Measurements from ENCODE around the gene NDUFAF4.
"Not testable (repeated sequence)": the region's sequence is repeated elsewhere in the genome, so short reads cannot be mapped to it uniquely, and the experiment has no call there.

NDUFAF4 gene

DNA sequence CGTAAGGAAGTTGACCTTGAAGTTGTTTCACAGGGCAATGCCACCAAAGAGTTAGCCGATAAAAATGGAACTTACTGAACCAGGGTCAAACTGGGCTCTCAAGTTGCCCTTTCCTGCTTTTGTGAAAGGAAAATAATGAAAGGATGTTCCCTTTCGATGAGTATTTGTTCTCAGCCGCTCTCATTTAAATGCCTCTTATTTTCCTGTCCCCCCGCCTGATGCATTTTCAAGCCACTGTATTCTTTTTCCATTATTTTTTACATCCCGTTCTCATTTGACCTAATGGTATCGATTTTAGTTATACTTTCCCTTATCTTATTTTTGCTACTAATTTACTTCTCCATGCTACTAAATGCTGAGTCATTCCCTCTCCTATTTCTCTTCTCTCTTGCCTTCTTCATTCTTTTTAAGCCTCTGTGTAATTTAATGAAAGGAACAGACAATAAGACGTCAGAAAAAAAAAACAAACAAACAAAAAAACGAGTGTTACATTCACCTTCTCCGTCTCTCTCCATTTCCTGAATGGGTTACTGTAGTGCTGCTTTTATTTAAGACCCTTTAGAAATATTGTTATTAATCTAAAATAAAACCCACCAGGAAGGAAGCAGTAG, 655 bp upstream of the NDUFAF4 start:
- DNase-seq, result no peak

DNA sequence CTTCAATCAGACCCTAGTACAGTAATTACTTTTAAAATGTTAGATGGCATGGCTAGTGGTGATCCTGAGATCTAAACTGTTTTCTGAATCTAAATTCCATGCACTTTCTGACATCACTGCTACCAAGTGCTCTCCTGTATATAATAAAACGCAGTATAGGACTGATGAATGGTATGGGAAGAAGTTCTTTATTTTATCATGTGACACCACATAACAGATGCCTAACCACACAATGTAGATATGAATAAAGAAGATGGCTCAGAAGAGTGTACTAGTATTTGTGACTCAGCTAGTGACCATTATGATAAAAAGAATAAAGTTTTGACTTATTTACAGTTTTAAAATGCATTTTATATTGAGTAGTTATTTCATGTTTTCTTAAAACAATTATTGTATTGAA, 8.5 kb downstream of the NDUFAF4 start:
- DNase-seq, result no peak

DNA sequence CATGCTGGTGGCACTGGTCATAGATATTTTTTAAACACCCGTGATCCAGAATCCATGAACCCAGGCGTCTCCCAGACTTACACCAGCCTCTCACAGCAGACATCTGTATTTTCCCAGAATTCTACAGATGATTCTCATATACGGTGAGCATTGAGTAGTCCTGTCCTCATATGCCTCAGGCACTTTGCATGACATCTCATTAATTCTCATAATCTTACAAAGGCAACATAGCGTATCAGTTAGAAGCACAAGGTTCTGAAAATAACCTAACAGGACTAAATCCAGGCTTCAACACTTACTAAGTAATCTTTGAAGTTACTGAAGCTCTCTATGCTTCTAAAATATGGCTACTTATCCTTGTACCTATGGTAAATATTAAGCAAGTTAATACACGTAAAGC, 8.9 kb downstream of the NDUFAF4 start:
- no peak for DNase-seq

DNA sequence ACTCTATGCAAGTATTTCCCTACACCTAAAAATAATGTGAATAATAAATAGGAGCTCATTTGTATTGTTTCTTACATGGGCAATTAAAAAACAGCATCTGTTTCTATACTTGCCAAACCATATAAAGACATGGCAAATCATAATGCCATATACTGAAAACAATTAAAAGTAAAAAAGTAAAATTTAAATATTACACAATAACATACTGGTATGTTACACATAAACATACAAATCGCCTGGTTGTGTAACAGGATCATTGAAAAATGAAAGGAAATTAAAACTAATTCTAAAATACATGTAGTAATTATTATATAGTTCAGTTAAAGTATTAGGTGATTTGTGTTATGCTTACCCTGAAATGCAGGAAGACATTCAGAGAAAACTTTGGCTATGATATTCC, 11.2 kb downstream of the NDUFAF4 start:
- DNase-seq, result no peak

DNA sequence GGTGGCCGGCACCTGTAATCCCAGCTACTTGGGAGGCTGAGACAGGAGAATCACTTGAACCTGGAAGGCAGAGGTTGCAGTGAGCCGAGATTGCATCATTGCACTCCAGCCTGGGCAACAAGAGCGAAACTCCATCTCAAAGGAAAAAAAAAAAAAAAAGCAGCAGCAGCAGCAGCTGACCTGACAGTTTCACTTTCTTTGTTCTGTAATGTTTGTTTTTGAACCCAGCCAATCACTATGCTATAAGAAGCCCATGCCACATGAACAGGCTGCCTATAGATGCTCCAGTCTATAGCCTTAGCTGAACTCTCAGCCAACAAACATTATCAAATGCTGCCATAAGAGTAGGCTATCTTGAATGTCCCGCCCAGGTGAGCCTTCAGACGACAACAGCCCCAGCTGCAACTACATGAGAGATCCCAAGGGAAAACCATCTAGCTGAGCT, 12.5 kb downstream of the NDUFAF4 start:
- not testable (repeated sequence) for DNase-seq

DNA sequence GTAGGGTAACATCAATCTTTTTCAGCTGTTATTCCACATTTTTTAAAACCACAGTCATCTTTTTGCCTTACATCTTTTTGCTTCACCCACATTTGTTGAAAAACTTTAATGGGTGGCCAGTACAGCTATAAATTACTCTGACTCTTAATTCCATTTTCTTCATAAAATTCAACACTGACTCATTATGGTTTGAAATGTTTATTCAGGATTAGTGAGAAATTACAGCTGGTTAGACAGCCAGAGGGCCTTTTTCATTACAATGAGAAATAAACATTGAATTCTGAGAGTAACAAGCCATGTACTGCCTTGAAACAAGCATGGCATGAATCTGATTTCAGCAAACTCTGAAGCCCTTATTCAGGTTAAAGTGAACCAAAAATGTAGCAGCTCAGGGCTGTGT, 19.5 kb downstream of the NDUFAF4 start:
- no peak for DNase-seq

DNA sequence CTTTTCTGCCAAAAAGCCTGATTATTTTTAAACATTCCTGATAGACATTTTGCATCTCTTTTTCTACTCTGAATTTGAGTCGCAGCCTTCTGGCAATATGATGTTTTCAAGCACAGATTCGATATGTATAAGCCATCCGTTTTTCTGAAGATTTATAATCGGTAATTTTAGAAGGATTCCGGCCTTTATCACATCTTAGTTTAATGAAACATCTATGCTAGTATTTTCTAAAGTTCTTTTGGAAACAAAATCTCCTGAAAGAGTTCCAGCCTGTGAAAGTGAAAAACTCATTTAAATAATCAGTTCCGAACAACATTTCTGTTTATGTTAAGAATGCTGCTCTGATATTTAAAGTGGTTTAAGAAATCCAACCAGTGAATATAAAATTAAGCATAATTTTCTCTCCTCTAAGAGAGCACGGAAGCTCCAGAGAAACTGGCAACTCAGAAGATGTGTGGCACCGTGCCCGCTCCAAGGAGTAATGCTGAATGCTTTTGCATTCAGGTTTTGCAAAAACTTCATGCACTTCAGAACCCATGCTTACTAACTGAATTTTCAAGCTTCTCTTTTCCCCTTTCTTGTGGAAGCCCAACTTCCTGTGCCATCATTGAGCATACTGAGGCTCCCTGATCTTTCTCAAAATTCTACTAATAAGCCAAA, 20.7 kb downstream of the NDUFAF4 start:
- DNase-seq, result no peak

DNA sequence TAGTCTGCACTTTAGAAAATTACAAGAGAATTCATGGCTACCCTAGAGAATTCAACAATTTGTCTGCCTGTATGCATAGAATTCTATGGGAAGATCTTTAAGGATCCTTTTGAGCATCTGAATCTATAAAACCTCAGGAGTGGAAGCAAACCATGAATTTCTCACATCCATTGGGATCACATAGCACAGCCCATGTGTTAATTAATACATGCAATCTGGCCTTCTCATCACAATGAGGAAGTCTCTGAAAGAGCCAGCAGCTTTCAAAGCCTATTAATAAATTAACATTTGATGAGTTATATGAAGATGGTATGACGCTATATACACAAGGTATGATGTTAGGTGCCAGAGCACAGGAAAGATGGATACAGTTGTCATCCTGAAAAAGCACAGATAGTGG, 24.7 kb downstream of the NDUFAF4 start:
- DNase-seq, result no peak

DNA sequence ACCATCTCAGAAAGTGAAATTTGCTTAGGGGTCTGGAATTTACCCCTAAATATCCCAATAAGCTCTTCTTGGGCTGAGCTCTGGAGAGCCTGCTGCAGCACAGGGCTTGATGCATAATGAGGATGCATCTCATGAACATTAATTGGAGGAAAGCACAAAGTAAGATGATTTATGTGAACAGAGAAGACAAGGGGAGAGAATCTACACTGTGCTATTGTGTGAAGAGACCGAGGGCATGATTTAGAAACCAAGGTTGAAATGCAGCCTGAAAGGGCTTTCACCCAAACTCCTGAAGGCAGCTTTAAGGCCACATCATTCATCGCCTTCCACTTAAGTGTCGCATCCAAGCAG, 32.7 kb downstream of the NDUFAF4 start:
- no peak for DNase-seq

DNA sequence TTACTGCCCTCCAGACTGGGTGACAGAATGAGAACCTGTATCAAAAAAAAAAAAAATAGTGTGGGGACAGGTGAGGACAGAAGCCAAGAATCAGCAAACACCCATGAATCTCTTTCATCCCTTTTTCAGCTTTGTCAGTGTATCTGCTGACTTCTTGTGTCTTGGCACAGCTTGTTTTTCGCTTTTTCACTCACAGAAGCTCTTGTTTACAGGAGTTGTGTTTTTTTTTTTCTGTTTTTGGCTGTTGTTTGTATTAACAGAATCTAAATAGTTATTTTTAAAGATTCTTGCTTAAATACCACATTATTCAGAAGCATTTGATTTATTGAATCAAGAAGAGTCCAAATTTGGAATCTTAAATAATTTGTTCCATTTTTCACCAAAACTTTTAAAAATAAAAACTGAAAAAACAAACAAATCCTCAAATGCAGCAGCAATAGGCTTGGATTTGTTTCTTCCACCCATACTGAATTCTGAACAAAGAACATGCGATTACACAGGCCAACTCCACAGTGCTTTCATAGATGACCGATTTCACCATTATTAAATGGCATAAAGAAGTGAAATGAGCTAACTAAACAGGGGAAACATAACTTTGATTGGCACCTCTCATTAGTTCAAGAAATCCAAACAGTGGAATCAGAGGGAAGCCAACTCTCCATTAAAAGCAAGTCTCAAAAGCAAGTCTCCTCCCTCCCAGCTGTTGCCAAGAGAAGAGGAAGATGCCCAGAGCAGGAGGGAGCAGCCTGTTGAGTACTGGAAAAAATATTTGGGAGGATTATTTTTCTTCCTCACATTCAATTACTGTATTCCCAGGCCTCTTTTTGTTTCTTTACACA, 33.3 kb downstream of the NDUFAF4 start:
- no peak for DNase-seq

DNA sequence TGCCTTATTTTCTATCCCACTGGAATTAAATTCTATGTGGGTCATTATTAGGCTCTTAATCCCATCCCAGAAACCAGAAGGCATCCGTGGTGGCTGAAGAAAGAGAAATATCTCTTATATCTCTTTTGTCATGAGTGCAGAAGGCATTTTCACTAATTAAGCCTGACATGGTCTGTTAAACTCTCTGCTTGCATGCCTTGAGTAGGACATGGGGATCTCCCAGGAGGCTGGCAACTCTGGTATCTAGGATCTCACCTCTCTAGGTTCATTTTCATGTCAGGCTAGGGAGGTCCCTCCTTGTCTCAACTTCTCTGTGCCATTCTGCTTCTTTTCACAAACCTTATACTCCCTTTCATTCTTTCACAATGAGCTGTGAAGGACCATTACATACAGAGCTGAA, 35.1 kb downstream of the NDUFAF4 start:
- DNase-seq, result no peak

DNA sequence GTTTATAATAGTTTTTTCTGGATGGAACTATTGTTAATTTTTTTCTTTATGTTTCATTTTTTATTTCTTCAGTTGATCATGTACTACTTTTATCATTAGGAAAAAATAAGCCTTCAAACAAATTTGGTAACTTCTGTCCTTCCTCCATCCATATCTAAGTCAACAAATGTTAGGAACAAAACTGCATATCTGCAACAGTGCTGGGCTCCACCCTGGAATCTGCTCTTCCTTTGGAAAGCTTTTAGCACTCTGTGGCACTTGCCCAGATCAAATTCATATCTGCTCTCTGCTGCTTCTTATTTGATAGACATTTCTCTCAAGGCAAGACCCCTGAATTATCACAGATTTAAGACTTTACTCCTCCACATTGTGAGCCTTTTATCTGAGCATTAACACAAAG, 36.1 kb downstream of the NDUFAF4 start:
- DNase-seq, result no peak

DNA sequence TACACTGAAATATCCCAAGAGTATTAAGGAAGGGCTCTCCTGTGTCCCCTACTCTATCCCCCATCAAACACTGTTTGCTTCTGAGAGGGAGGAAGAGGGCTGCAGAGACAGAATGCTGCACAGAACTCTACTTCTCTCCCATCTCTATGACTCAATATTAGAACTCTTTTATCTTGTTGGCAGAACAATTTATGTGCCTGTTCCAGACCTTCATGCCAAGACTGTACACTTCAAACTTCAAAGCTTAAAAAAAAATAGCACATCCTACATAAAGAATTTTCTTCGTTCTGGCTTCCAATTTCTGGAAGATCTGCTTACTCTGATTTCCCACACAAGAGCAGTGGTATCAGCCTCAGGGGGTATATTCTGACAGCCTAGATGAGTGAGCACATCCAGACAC, 40.8 kb downstream of the NDUFAF4 start:
- no peak for DNase-seq

DNA sequence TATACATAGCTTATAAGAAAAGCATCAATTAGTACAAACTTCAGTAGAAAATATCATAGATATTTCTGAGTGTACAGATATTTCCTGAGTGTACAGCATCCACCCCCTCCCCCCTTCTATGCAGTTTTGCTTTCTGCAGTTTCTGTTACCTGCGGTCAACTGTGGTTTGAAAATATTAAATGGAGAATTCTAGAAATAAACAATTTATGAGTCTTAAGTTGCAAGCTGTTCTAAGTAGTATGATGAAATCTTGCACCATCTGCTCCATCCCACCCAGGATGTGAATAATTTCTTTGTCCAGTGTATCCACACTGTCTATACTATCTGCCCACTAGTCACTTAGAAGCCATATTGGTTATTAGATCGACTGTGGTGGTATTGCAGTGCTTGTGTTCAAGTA, 44.6 kb downstream of the NDUFAF4 start:
- no peak for DNase-seq

DNA sequence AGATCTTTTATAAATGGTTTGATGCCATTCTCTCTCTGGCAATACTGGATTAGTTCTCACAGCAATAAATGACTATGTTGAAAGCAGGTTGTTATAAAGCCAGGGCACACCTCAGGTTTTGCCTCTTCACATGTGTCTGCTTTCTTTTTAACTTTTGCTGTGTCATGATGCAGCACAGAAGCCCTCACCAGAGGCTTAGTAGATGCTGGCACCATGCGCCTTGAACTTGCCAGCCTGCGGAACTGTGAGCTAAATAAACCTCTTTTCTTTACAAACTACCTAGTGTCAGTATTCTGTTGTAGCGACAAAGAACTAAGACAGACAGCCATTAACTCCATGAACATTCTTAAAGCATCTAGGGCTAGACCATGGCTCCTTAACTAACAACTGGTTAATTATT, 45.1 kb downstream of the NDUFAF4 start:
- DNase-seq, result no peak

DNA sequence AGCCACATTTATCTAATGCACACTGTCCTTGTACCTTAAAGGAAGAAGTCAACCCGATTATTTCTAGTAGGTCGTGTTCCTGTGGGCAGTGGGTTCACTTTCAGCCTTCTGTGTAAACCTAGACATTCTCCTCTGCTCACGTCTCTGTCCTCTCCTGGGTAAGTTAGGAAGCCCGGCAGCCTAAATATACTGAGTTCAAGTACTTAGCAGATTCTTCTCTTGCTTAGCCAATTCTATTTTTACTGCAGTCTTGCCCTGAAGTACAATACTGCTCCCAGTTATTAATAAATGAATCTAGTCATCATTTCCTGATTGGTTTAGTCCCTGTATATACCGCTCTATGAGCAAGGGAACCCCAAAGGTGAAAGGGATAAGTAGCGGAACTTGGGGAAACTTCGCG, 45.8 kb downstream of the NDUFAF4 start:
- no peak for DNase-seq

DNA sequence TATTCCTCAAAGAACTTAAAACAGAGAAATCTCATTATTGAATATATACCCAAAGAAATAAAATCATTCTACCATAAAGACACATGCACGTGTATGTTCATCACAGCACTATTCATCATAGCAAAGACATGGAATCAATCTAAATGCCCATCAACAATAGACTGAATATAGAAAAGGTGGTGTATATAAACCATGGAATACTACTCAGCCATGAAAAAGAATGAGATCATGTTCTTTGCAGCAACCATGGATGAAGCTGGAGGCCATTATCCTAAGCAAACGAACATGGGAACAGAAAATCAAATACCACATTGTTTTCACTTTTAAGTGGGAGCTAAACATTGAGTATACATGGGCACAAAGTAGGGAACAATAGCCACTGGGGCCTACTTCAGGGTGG, 48.1 kb downstream of the NDUFAF4 start:
- no peak for DNase-seq

DNA sequence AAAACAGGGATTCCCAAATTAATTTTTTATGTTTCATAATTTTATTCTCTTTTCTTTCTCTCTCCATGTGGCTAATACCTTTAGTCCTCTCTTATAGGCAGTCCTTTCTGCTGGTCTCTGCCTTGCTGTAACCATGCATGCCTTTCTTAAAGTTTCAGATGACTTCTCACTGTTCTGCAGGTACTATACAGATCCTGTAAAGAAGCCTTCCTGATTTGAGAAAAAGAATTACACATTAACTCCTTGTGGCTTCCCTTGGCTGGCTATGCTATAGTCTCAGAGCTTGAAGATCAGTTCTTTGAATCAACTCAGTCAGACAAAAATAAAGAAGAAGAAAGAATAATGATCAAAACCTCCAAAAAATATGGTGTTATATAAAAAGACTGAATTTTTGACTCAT, 53.2 kb downstream of the NDUFAF4 start:
- DNase-seq, result no peak

DNA sequence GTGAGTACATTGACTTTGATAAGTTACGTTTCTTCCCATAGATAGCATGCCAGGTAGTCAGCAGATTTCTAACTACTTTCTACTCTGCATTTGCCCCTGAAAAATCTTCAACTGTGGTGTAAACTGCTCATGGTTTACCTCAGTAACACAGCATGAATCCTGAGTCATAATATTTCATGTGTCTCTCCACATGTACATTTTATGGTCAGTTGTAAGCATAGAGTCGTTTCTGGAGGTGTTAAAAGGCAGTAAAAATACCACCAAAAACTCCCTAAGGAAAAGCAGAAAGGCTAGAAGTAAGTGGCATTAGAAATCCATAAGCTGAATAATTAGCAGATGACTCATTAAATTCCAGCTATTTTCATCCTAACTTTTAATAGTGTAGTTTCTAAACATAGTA, 56.3 kb downstream of the NDUFAF4 start:
- no peak for DNase-seq
